ENCODE results near the gene RAB8A.
A peak's percentile ranks its signal among the peaks of the same experiment; 100 is the strongest.
"Not testable (repeated sequence)": the region's sequence is repeated elsewhere in the genome, so short reads cannot be mapped to it uniquely, and the experiment has no call there.

RAB8A gene

GRCh38 chr19:16078759-16079707, 32.7 kb upstream of the RAB8A start:
- DNase-seq (ENCODE audit: low spot score): no peak

GRCh38 chr19:16084067-16084685, 27.5 kb upstream of the RAB8A start:
- no peak for DNase-seq (ENCODE audit: low spot score)

GRCh38 chr19:16085115-16085514, 26.6 kb upstream of the RAB8A start:
- no peak for DNase-seq (ENCODE audit: low spot score)

GRCh38 chr19:16087404-16087803, 24.3 kb upstream of the RAB8A start:
- DNase-seq (ENCODE audit: low spot score): not testable (repeated sequence)

- DNase-seq (ENCODE audit: low spot score): no peak
Measured at GRCh38 chr19:16087940-16088339, 23.7 kb upstream of the RAB8A start.

- DNase-seq (ENCODE audit: low spot score): no peak
Measured at GRCh38 chr19:16088351-16089009, 23.2 kb upstream of the RAB8A start.

GRCh38 chr19:16089010-16089846, 22.5 kb upstream of the RAB8A start:
- no peak for DNase-seq (ENCODE audit: low spot score)

GRCh38 chr19:16091546-16092475, 19.9 kb upstream of the RAB8A start:
- no peak for DNase-seq (ENCODE audit: low spot score)

- no peak for DNase-seq (ENCODE audit: low spot score)
Measured at GRCh38 chr19:16094360-16095070, 17.2 kb upstream of the RAB8A start.

- DNase-seq (ENCODE audit: low spot score): no peak
Measured at GRCh38 chr19:16095071-16095571, 16.6 kb upstream of the RAB8A start.

- DNase-seq (ENCODE audit: low spot score): no peak
Measured at GRCh38 chr19:16096280-16096855, 15.3 kb upstream of the RAB8A start.

GRCh38 chr19:16098416-16098768, 13.3 kb upstream of the RAB8A start:
- no peak for DNase-seq (ENCODE audit: low spot score)

GRCh38 chr19:16098821-16099220, 12.9 kb upstream of the RAB8A start:
- no peak for DNase-seq (ENCODE audit: low spot score)

- DNase-seq (ENCODE audit: low spot score): not testable (repeated sequence)
Measured at GRCh38 chr19:16099314-16099965, 12.2 kb upstream of the RAB8A start.

GRCh38 chr19:16100524-16100923, 11.2 kb upstream of the RAB8A start:
- no peak for DNase-seq (ENCODE audit: low spot score)

GRCh38 chr19:16104722-16105121, 7.0 kb upstream of the RAB8A start:
- DNase-seq (ENCODE audit: low spot score): no peak

GRCh38 chr19:16106121-16106520, 5.6 kb upstream of the RAB8A start:
- DNase-seq (ENCODE audit: low spot score): no peak

GRCh38 chr19:16111909-16112752, 442 bp downstream of the RAB8A start:
- peak; percentile 22 for DNase-seq (ENCODE audit: low spot score)
